IMR-90 (cell line): ENCODE data around the gene TMEM52B. TPM values are rescaled to one million over a fixed set of nuclear protein-coding genes. Genes with fewer than 3 reads are reported as not detected.
A peak's percentile ranks its signal among the peaks of the same experiment; 100 is the strongest.

Experiments
- ATAC-seq: fragments of 200-7000 bp; cut with Tn5 transposase; 2 replicates; pipeline ENCODE4 v1.9.1; 2020; ENCODE audit warnings: low read depth, mild to moderate bottlenecking, moderate library complexity
- BruUV-seq: library from RNA; stranded (reverse); fragments of 400-500 nt; replicated peaks from 2 replicates; lab custom pipeline; 2021; lab: Mats Ljungman, UMichigan
- CTCF ChIA-PET: fragments of 300-600 bp; formaldehyde crosslinking; extraction: SDS; loops from one replicate; lab custom pipeline; 2021; ENCODE audit warnings: antibody characterized with exemption; lab: Yijun Ruan, JAX
- POLR2A ChIA-PET: fragments of 300-600 bp; sonication (Branson Sonifier 250); formaldehyde crosslinking; loops from one replicate; lab custom pipeline; 2022; ENCODE audit warnings: antibody characterized with exemption; ENCODE audit not compliant: unreplicated experiment; lab: Charles Lee
- DNase-seq: peaks from one replicate; pipeline ENCODE4 v3.0.0; 2013
- H2AFZ ChIP-seq: replicated peaks from 2 replicates; pipeline ENCODE3; 2013; ENCODE audit warnings: low read length, mild to moderate bottlenecking; ENCODE audit not compliant: poor library complexity
- H2AK5ac ChIP-seq: 2 replicates; pipeline ENCODE4 v1.6.1; 2013; ENCODE audit warnings: low read depth, low read length, inconsistent platforms
- H2AK9ac ChIP-seq: replicated peaks from 2 replicates; pipeline ENCODE3; 2013; ENCODE audit warnings: mild to moderate bottlenecking, low read depth, low read length, moderate library complexity; ENCODE audit not compliant: poor library complexity
- H2BK120ac ChIP-seq: 2 replicates; pipeline ENCODE4 v1.6.1; 2013; ENCODE audit warnings: low read depth, low read length, inconsistent platforms
- H2BK15ac ChIP-seq: 3 replicates; pipeline ENCODE4 v1.6.1; 2013; ENCODE audit warnings: low read depth, low read length, inconsistent platforms
- H2BK20ac ChIP-seq: 2 replicates; pipeline ENCODE4 v1.6.1; 2013; ENCODE audit warnings: low read depth, mild to moderate bottlenecking, inconsistent platforms, low read length, moderate library complexity
- H2BK5ac ChIP-seq: 2 replicates; pipeline ENCODE4 v1.6.1; 2013; ENCODE audit warnings: mild to moderate bottlenecking, low read depth, low read length, inconsistent platforms; ENCODE audit not compliant: poor library complexity, severe bottlenecking
- H3K14ac ChIP-seq: replicated peaks from 2 replicates; pipeline ENCODE4 v1.6.1; 2013; ENCODE audit warnings: low read depth, low read length, inconsistent platforms
- H3K18ac ChIP-seq: 2 replicates; pipeline ENCODE4 v1.6.1; 2013; ENCODE audit warnings: low read depth, low read length, control low read depth
- H3K23ac ChIP-seq: 2 replicates; pipeline ENCODE4 v1.6.1; 2013; ENCODE audit warnings: low read depth, low read length, inconsistent platforms
- H3K27ac ChIP-seq: 2 replicates; pipeline ENCODE4 v1.5.1; 2013; ENCODE audit warnings: mild to moderate bottlenecking, control low read depth, low read length; ENCODE audit not compliant: insufficient read depth
- H3K27me3 ChIP-seq: 2 replicates; pipeline ENCODE4 v1.6.1; 2013; ENCODE audit warnings: low read length; ENCODE audit not compliant: control insufficient read depth, insufficient read depth
- H3K36me3 ChIP-seq: 2 replicates; pipeline ENCODE4 v1.6.1; 2013; ENCODE audit warnings: low read length, mixed read lengths; ENCODE audit not compliant: control insufficient read depth, insufficient read depth
- H3K4ac ChIP-seq: 2 replicates; pipeline ENCODE4 v1.6.1; 2013; ENCODE audit warnings: low read depth, low read length, inconsistent platforms
- H3K4me1 ChIP-seq: 2 replicates; pipeline ENCODE4 v1.6.1; 2013; ENCODE audit warnings: low read length, mixed read lengths; ENCODE audit not compliant: control insufficient read depth, insufficient read depth
- H3K4me2 ChIP-seq: 2 replicates; pipeline ENCODE4 v1.6.1; 2013; ENCODE audit warnings: low read depth, mild to moderate bottlenecking, control low read depth, low read length, moderate library complexity
- H3K4me3 ChIP-seq: 2 replicates; pipeline ENCODE4 v1.5.1; 2013; ENCODE audit warnings: low read depth, mild to moderate bottlenecking, control low read depth, low read length, moderate library complexity; ENCODE audit not compliant: insufficient read depth
- H3K56ac ChIP-seq: 2 replicates; pipeline ENCODE4 v1.6.1; 2013; ENCODE audit warnings: low read length, inconsistent platforms; ENCODE audit not compliant: insufficient read depth; ENCODE audit errors: extremely low read depth
- H3K79me1 ChIP-seq, 2 experiments: 2 replicates each; pipeline ENCODE4 v1.6.1; 2013; ENCODE audit warnings: low read length in 2 of 2, inconsistent platforms in 1 of 2, low read depth in 1 of 2
- H3K9ac ChIP-seq: 2 replicates; pipeline ENCODE4 v1.6.1; 2013; ENCODE audit warnings: low read depth, low read length, control low read depth
- H3K9me1 ChIP-seq: 2 replicates; pipeline ENCODE4 v1.6.1; 2013; ENCODE audit warnings: low read length, inconsistent platforms; ENCODE audit not compliant: insufficient read depth
- H3K9me3 ChIP-seq: 2 replicates; pipeline ENCODE4 v1.6.1; 2013; ENCODE audit warnings: low read length; ENCODE audit not compliant: control insufficient read depth, insufficient read depth
- H4K20me1 ChIP-seq: 2 replicates; pipeline ENCODE4 v1.6.1; 2013; ENCODE audit warnings: low read length, inconsistent platforms; ENCODE audit not compliant: insufficient read depth
- H4K5ac ChIP-seq: 2 replicates; pipeline ENCODE4 v1.6.1; 2013; ENCODE audit warnings: mild to moderate bottlenecking, low read depth, low read length, control low read depth
- H4K8ac ChIP-seq, 2 experiments: 2 replicates each; pipeline ENCODE4 v1.6.1; 2013; ENCODE audit warnings: low read depth in 2 of 2, low read length in 2 of 2, control low read depth in 1 of 2, inconsistent platforms in 1 of 2
- H4K91ac ChIP-seq: 2 replicates; pipeline ENCODE4 v1.6.1; 2013; ENCODE audit warnings: low read depth, low read length, inconsistent platforms; ENCODE audit not compliant: insufficient read depth
- FOS ChIP-seq: fragments of 150-350 bp; IDR thresholded peaks from 2 replicates; pipeline ENCODE4 v1.6.1; 2016; ENCODE audit warnings: low read depth, low read length
- MAFK ChIP-seq: IDR thresholded peaks from 2 replicates; pipeline ENCODE4 v1.6.1; 2012; ENCODE audit warnings: low read depth, low read length, improper control_type of control experiment
- WGBS, 2 experiments: methylation state at CpG; one replicate each; pipeline versions ENCODE4 v1.1.5 to v1.1.7; 2013; ENCODE audit warnings: missing lambda C conversion rate in 2 of 2; ENCODE audit not compliant: insufficient read length in 1 of 2; ENCODE audit errors: extremely low coverage in 2 of 2; 5-methylcytosine and 5-hydroxymethylcytosine counted together
- dilution Hi-C: fragments of 300-500 bp; cut with HindIII; formaldehyde crosslinking; loops from one replicate; pipeline ENCODE4 v1.14.3; 2018; ENCODE audit warnings: low sequenced_read_pairs; ENCODE audit not compliant: unreplicated experiment
- in situ Hi-C: fragments of 300-500 bp; cut with MboI; formaldehyde crosslinking; loops from 3 replicates; pipeline ENCODE4 v1.14.3; 2019; ENCODE audit warnings: low sequenced_read_pairs, inconsistent platforms, mixed read lengths
- intact Hi-C: fragments of 100-400 bp; cut with micrococcal nuclease; formaldehyde crosslinking; loops from 2 replicates; pipeline ENCODE4 v1.10.0; 2022
- polyA plus RNA-seq, 3 experiments: library from polyadenylated mRNA; depleted of rRNA; stranded (reverse); fragments of >200 nt; gene quantifications; 2 replicates each; pipeline ENCODE4 v1.2.3, GENCODE V29; 2012; ENCODE audit warnings: low replicate concordance in 1 of 3
- total RNA-seq: library from RNA; depleted of rRNA; stranded (reverse); fragments of >200 nt; gene quantifications from 2 replicates; pipeline ENCODE4 v1.2.3, GENCODE V29; 2012

The TMEM52B gene
- total and polyA plus RNA-seq, 2 of the 4 experiments (the other 2 are of a cell fraction): 2.0 to 3.6 TPM

- no CpG with 5 or more reads among the region's 3 CpGs for WGBS, 2 experiments
- ChIA-PET CTCF (interaction anchor here (1.0 kb wide), 1 partner anchor 9 kb away, joined by 7 read pairs; no protein-coding TSS in a partner anchor), POLR2A (no interaction called here)
- Histone ChIP-seq H2AK9ac (no peak overlapping the region), H2AK5ac (no peak overlapping the region), H4K20me1 (no peaks in the 10 kb centered on the region), H4K91ac (no peak overlapping the region), H4K5ac (no peak overlapping the region), H3K9ac (no peak overlapping the region), H3K36me3 (no peaks in the 10 kb centered on the region), H2BK15ac (no peak overlapping the region), H2BK20ac (no peak overlapping the region), H3K4me1 (peaks cover 11% of the 10 kb centered on the region), H4K8ac (no peak overlapping the region), H3K14ac (no peak overlapping the region), H3K79me1 (no peaks in the 10 kb centered on the region), H3K9me1 (peaks cover 3% of the 10 kb centered on the region), H2BK5ac (no peak overlapping the region), H3K4me3 (no peak overlapping the region), H3K23ac (no peak overlapping the region), H2AFZ (no peak overlapping the region), H3K4me2 (no peak overlapping the region), H2BK120ac (peak overlapping the region; percentile 3; the same call in 1 of the 2 replicates), H3K56ac (no peak overlapping the region), H3K27me3 (no peaks in the 10 kb centered on the region), H3K18ac (no peak overlapping the region), H3K9me3 (no peaks in the 10 kb centered on the region), H3K4ac (no peak overlapping the region), H3K27ac (no peak overlapping the region)
- intact Hi-C loops (loop anchor here (5.0 kb wide), 1 partner anchor 442 kb away; no protein-coding TSS in a partner anchor), in situ Hi-C loops (loop anchor here (5.0 kb wide), 1 partner anchor 42 kb away; no protein-coding TSS in a partner anchor), dilution Hi-C loops (no loop called here)
- DNase-seq: peak; percentile 43
- no peak for ATAC-seq
- TF ChIP-seq MAFK: no peak
- 0 out of 2 replicates have a peak, but pooled peaks have one; percentile 6 for TF ChIP-seq FOS
- no TSS peak for BruUV-seq
Observed at GRCh38 chr12:10194160-10194670, 15.4 kb downstream of the TMEM52B start.
